Mesendoderm (in vitro differentiated cells): ENCODE data around the gene RAP1GAP2.
"Not testable (repeated sequence)": the region's sequence is repeated elsewhere in the genome, so short reads cannot be mapped to it uniquely, and the experiment has no call there.

Experiments used
- DNase-seq: peaks from one replicate; pipeline ENCODE4 v3.0.0; 2013
- H2AK5ac ChIP-seq: 2 replicates; pipeline ENCODE4 v1.6.1; 2013; ENCODE audit warnings: low read length, inconsistent platforms
- H2BK120ac ChIP-seq: 2 replicates; pipeline ENCODE4 v1.6.1; 2013; ENCODE audit warnings: low read depth, mild to moderate bottlenecking, low read length, moderate library complexity, mixed read lengths
- H2BK15ac ChIP-seq: replicated peaks from 2 replicates; pipeline ENCODE4 v1.6.1; 2013; ENCODE audit warnings: low read depth, mild to moderate bottlenecking, moderate library complexity
- H2BK5ac ChIP-seq: 2 replicates; pipeline ENCODE4 v1.6.1; 2013; ENCODE audit warnings: low read length, inconsistent platforms
- H3K18ac ChIP-seq: 2 replicates; pipeline ENCODE4 v1.6.1; 2013; ENCODE audit warnings: mild to moderate bottlenecking, low read length, mixed read lengths
- H3K23ac ChIP-seq: one replicate; pipeline ENCODE4 v1.6.1; 2013; ENCODE audit warnings: low read length
- H3K27ac ChIP-seq: 2 replicates; pipeline ENCODE4 v1.5.1; 2013; ENCODE audit warnings: low read depth, mild to moderate bottlenecking, inconsistent platforms, low read length, moderate library complexity
- H3K27me3 ChIP-seq: 2 replicates; pipeline ENCODE4 v1.6.1; 2013; ENCODE audit warnings: low read length, control low read depth, mild to moderate bottlenecking, inconsistent platforms; ENCODE audit not compliant: insufficient read depth, poor library complexity
- H3K36me3 ChIP-seq: 2 replicates; pipeline ENCODE4 v1.6.1; 2013; ENCODE audit warnings: low read length, inconsistent platforms; ENCODE audit not compliant: control insufficient read depth, insufficient read depth
- H3K4ac ChIP-seq: one replicate; pipeline ENCODE4 v1.6.1; 2013; ENCODE audit warnings: low read depth, mild to moderate bottlenecking, low read length, moderate library complexity
- H3K4me1 ChIP-seq: 2 replicates; pipeline ENCODE4 v1.6.1; 2013; ENCODE audit warnings: low read depth, low read length, inconsistent platforms; ENCODE audit not compliant: control insufficient read depth
- H3K4me2 ChIP-seq: 2 replicates; pipeline ENCODE4 v1.6.1; 2013; ENCODE audit warnings: low read length
- H3K4me3 ChIP-seq: 2 replicates; pipeline ENCODE4 v1.5.1; 2013; ENCODE audit warnings: mild to moderate bottlenecking, low read length
- H3K56ac ChIP-seq: one replicate; pipeline ENCODE4 v1.6.1; 2013; ENCODE audit warnings: low read length
- H3K79me1 ChIP-seq: 2 replicates; pipeline ENCODE4 v1.6.1; 2013; ENCODE audit warnings: low read length, inconsistent platforms
- H3K79me2 ChIP-seq: 2 replicates; pipeline ENCODE4 v1.6.1; 2013; ENCODE audit warnings: mild to moderate bottlenecking, low read length; ENCODE audit not compliant: control insufficient read depth, insufficient read depth
- H3K9ac ChIP-seq: 2 replicates; pipeline ENCODE4 v1.6.1; 2013; ENCODE audit warnings: low read length, inconsistent platforms
- H4K5ac ChIP-seq: one replicate; pipeline ENCODE4 v1.6.1; 2013; ENCODE audit warnings: low read length
- H4K8ac ChIP-seq: one replicate; pipeline ENCODE4 v1.6.1; 2013; ENCODE audit warnings: low read depth, mild to moderate bottlenecking, control low read depth, low read length, moderate library complexity
- WGBS: extraction: QIAGEN DNeasy Blood & Tissue Kit; methylation state at CpG from one replicate; pipeline ENCODE4 v1.1.7; 2013; ENCODE audit warnings: low lambda C conversion rate, missing lambda C conversion rate; ENCODE audit not compliant: insufficient coverage; ENCODE audit errors: extremely low coverage; 5-methylcytosine and 5-hydroxymethylcytosine counted together

RAP1GAP2 gene

DNA sequence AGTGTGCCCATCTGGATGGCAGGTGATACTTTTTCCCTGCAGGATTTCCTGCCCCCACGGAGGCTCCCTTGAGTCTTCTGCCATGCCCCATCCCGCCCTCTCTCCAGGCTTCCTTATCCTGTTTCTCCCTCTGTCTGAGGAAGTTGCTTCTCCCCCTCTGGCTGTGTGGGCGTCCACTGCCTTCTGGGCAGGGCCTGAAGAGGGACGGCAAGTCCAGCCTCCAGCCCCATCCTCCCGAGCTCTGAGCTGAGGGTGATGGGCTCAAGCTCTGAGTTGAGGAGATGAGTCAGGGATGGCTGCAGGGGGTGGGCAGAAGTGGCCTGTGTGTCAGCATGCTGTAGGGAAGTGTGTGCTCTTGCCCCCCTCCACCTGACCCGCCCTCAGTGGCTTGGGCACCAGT, 14.2 kb upstream of the RAP1GAP2 start:
- no peaks in the 10 kb centered on the region for H3K79me1 ChIP-seq

DNA sequence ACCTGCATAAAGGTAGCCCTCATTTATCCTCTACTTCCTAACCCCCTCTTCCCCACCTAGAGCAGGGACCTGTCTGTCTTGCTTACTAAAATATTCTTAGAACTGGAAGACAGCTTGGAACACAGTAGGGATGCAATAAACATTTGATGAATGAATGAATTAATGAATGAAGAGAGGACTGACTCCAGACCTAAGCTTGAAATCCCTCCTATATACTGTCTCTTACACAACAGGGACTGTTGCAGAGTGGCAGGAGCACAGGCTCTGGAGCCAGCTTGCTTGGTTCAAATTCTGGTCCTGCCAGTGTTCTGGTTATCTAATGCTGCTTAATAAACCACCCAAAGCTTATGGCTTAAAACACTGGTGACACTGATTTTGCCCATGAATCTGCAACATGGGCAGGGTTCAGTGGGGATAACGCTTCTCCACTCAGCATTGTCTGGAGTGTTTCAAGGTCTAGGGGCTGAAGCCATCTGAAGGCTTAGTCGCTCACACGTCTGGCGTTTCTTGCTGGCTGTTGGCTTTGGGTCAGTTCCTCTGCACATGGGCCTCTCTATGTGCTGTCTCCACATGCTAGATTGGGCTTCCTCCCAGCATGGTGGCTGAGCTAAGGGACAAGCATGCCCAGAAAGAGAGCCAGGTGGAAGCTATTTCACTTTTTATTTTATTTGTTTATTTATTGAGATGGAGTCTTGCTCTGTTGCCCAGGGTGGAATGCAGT, 12.8 kb upstream of the RAP1GAP2 start:
- no peaks in the 10 kb centered on the region for H3K79me1 ChIP-seq
- no peaks in the 10 kb centered on the region for H3K79me2 ChIP-seq
- H3K4me1 ChIP-seq, result no peaks in the 10 kb centered on the region
- H4K5ac ChIP-seq, result no peak overlapping the region
- no peak overlapping the region for H3K23ac ChIP-seq
- no peak overlapping the region for H4K8ac ChIP-seq
- DNase-seq, result no peak
- H3K9ac ChIP-seq, result no peak overlapping the region
- H2BK120ac ChIP-seq, result no peak overlapping the region
- H3K18ac ChIP-seq, result no peak overlapping the region
- no peak overlapping the region for H3K4ac ChIP-seq
- H2BK5ac ChIP-seq, result no peak overlapping the region
- no peak overlapping the region for H3K4me3 ChIP-seq
- no CpG with 5 or more reads among the region's 4 CpGs for WGBS
- no peak overlapping the region for H3K4me2 ChIP-seq
- H3K56ac ChIP-seq, result no peak overlapping the region
- no peak overlapping the region for H3K27ac ChIP-seq
- H3K36me3 ChIP-seq, result no peaks in the 10 kb centered on the region
- H3K27me3 ChIP-seq, result no peaks in the 10 kb centered on the region
- H2BK15ac ChIP-seq, result no peak overlapping the region
- no peak overlapping the region for H2AK5ac ChIP-seq

More for the DNA sequence above, 14.2 kb upstream of the RAP1GAP2 start:
- Histone ChIP-seq H3K4me1 (peaks cover under 1% of the 10 kb centered on the region), H3K18ac (no peak overlapping the region), H2BK15ac (no peak overlapping the region), H4K8ac (no peak overlapping the region), H2BK120ac (no peak overlapping the region), H3K36me3 (no peaks in the 10 kb centered on the region), H3K4me3 (no peak overlapping the region), H3K9ac (no peak overlapping the region), H3K4ac (no peak overlapping the region), H2BK5ac (no peak overlapping the region), H3K27ac (no peak overlapping the region), H3K4me2 (no peak overlapping the region), H3K56ac (no peak overlapping the region), H3K23ac (no peak overlapping the region), H3K79me2 (no peaks in the 10 kb centered on the region), H2AK5ac (no peak overlapping the region), H4K5ac (no peak overlapping the region), H3K27me3 (no peaks in the 10 kb centered on the region)
- WGBS, result no CpG with 5 or more reads among the region's 6 CpGs
- peak; percentile 32 for DNase-seq

DNA sequence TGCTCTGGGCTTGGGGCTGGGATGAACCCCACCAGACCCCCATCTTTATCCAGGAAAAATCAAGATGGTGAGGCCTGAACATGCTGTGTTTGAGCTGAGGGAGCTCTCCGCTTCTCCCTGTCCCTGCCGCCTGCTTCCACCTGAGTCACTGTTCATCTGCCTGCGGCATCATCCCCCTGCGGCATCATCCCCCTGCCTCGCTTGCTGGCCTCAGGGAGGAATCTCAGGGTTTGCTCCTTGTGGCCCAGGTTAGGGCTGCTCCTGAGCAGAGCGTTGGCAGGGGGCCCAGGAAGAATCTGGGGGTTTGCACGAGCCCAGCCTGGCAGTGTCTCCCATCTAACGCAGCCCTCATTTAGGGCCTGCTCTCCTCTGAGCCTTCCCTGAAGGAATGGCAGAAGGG, 11.4 kb upstream of the RAP1GAP2 start:
- no peak for DNase-seq
- Histone ChIP-seq H3K4me2 (no peak overlapping the region), H3K27me3 (no peaks in the 10 kb centered on the region), H3K4me1 (no peaks in the 10 kb centered on the region), H3K4me3 (no peak overlapping the region), H3K79me2 (no peaks in the 10 kb centered on the region), H2BK15ac (no peak overlapping the region), H2AK5ac (no peak overlapping the region), H3K23ac (no peak overlapping the region), H3K56ac (no peak overlapping the region), H2BK5ac (no peak overlapping the region), H3K4ac (no peak overlapping the region), H3K79me1 (no peaks in the 10 kb centered on the region), H3K36me3 (no peaks in the 10 kb centered on the region), H4K8ac (no peak overlapping the region), H4K5ac (no peak overlapping the region), H2BK120ac (no peak overlapping the region), H3K27ac (no peak overlapping the region), H3K18ac (no peak overlapping the region), H3K9ac (no peak overlapping the region)
- no CpG with 5 or more reads among the region's 8 CpGs for WGBS

DNA sequence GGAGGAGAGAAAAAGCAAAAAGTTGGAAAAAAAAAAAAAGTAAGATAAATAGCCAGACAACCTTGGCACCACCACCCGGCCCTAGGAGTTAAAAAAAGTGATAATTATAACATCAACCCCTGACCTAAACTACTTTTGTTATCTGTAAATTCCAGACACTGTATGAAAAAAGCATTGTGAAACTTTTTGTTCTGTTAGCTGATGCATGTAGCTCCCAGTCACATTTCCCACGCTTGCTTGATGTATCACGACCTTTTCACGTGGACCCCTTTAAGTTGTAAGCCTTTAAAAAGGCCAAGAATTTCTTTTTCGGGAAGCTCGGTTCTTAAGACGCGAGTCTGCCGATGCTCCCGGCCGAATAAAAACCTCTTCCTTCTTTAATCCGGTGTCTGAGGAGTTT, 10.9 kb upstream of the RAP1GAP2 start:
- not testable (repeated sequence) for H3K18ac ChIP-seq, H2BK5ac ChIP-seq, H3K4ac ChIP-seq, H3K79me2 ChIP-seq, H3K36me3 ChIP-seq, DNase-seq, H4K8ac ChIP-seq, H2BK15ac ChIP-seq, H3K27me3 ChIP-seq, H3K27ac ChIP-seq, H3K4me2 ChIP-seq, H3K9ac ChIP-seq, H3K4me1 ChIP-seq, H3K79me1 ChIP-seq, H3K4me3 ChIP-seq, H2AK5ac ChIP-seq, H3K56ac ChIP-seq, H3K23ac ChIP-seq, H2BK120ac ChIP-seq, H4K5ac ChIP-seq
- WGBS, result no CpG with 5 or more reads among the region's 12 CpGs

DNA sequence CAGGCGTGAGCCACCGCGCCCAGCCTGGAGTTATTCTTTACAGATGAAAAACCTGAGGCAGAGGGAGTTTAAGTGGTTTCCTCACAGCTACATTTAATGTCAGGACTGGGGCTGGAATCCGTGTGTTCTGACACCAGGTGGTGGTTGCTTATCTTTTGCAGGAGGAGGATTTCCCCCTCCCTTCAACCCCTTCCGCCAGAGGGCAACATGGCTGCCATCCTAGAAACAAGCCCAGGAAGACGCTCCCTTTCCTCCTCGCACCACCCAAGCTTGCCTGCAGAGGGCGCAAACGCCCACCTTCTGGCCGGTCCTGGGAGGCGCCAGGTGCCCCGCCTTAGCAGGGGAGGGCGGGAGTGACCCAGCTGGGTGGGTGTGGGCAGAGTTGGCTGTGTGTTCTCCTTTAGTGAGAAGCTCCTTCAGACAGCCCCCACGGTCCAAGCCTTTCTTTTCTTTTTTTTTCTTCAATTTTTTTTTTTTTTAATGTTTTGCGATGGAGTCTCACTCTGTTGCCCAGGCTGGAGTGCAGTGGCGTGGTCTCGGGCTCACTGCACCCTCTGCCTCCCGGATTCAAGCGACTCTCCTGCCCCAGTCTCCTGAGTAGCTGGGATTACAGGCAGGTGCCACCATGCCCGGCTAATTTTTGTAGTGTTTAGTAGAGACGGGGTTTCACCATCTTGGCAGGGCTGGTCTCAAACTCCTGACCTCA, 9.9 kb upstream of the RAP1GAP2 start:
- Histone ChIP-seq H2BK5ac (no peak overlapping the region), H4K8ac (no peak overlapping the region), H3K18ac (no peak overlapping the region), H2BK120ac (no peak overlapping the region), H4K5ac (no peak overlapping the region), H3K4me2 (no peak overlapping the region), H3K4me1 (no peaks in the 10 kb centered on the region), H3K23ac (no peak overlapping the region), H3K27me3 (no peaks in the 10 kb centered on the region), H3K4ac (no peak overlapping the region), H2BK15ac (no peak overlapping the region), H3K4me3 (no peak overlapping the region), H3K27ac (no peak overlapping the region), H3K79me2 (no peaks in the 10 kb centered on the region), H3K9ac (no peak overlapping the region), H2AK5ac (no peak overlapping the region), H3K36me3 (no peaks in the 10 kb centered on the region), H3K79me1 (no peaks in the 10 kb centered on the region), H3K56ac (peak overlapping the region; percentile 15)
- peak; percentile 98 for DNase-seq
- no CpG with 5 or more reads among the region's 21 CpGs for WGBS
